H9 (cell line): ENCODE data around the gene ACYP2. TPM values are rescaled to one million over a fixed set of nuclear protein-coding genes. Genes with fewer than 3 reads are reported as not detected.
A peak's percentile ranks its signal among the peaks of the same experiment; 100 is the strongest.
"Not testable (repeated sequence)": the region's sequence is repeated elsewhere in the genome, so short reads cannot be mapped to it uniquely, and the experiment has no call there.

Experiments
- DNase-seq: peaks from one replicate; pipeline ENCODE4 v3.0.0-alpha.2; 2017
- H2AFZ ChIP-seq: one replicate; pipeline ENCODE4 v1.6.1; 2013; ENCODE audit warnings: mild to moderate bottlenecking, low read length, control low read depth, moderate library complexity
- H2AK5ac ChIP-seq: 2 replicates; pipeline ENCODE4 v1.6.1; 2013; ENCODE audit warnings: low read length, control low read depth, mixed read lengths; ENCODE audit not compliant: insufficient read length
- H2BK120ac ChIP-seq: one replicate; pipeline ENCODE4 v1.6.1; 2013; ENCODE audit warnings: low read depth, mild to moderate bottlenecking, low read length, control low read depth, inconsistent platforms; ENCODE audit not compliant: poor library complexity, severe bottlenecking
- H2BK12ac ChIP-seq: 2 replicates; pipeline ENCODE4 v1.6.1; 2013; ENCODE audit warnings: low read length, control low read depth, mixed read lengths, low read depth; ENCODE audit not compliant: insufficient read length
- H2BK15ac ChIP-seq: 2 replicates; pipeline ENCODE4 v1.6.1; 2013; ENCODE audit warnings: low read depth, low read length, control low read depth
- H2BK20ac ChIP-seq: one replicate; pipeline ENCODE4 v1.6.1; 2013; ENCODE audit warnings: low read depth, mild to moderate bottlenecking, low read length, control low read depth, inconsistent platforms; ENCODE audit not compliant: poor library complexity, severe bottlenecking
- H2BK5ac ChIP-seq: 2 replicates; pipeline ENCODE4 v1.6.1; 2013; ENCODE audit warnings: low read length, control low read depth, mixed read lengths; ENCODE audit not compliant: insufficient read length
- H3K14ac ChIP-seq: 2 replicates; pipeline ENCODE4 v1.6.1; 2013; ENCODE audit warnings: low read length, control low read depth; ENCODE audit not compliant: insufficient read depth
- H3K18ac ChIP-seq: 2 replicates; pipeline ENCODE4 v1.6.1; 2013; ENCODE audit warnings: low read depth, mild to moderate bottlenecking, mixed read lengths, low read length, control low read depth; ENCODE audit not compliant: insufficient read length
- H3K23ac ChIP-seq: 2 replicates; pipeline ENCODE4 v1.6.1; 2013; ENCODE audit warnings: low read length, control low read depth, mixed read lengths, low read depth; ENCODE audit not compliant: insufficient read length
- H3K23me2 ChIP-seq: 2 replicates; pipeline ENCODE4 v1.6.1; 2013; ENCODE audit warnings: low read depth, mild to moderate bottlenecking, mixed read lengths, low read length, control low read depth; ENCODE audit not compliant: insufficient read length, poor library complexity, severe bottlenecking
- H3K27ac ChIP-seq: 2 replicates; pipeline ENCODE4 v1.5.1; 2013; ENCODE audit warnings: low read length, control low read depth, mixed read lengths, low read depth; ENCODE audit not compliant: insufficient read length
- H3K27me3 ChIP-seq: 2 replicates; pipeline ENCODE4 v1.6.1; 2013; ENCODE audit warnings: low read length, control low read depth, inconsistent platforms; ENCODE audit not compliant: insufficient read depth
- H3K4ac ChIP-seq: 2 replicates; pipeline ENCODE4 v1.6.1; 2013; ENCODE audit warnings: low read depth, mild to moderate bottlenecking, control low read depth, inconsistent platforms, low read length, moderate library complexity
- H3K4me1 ChIP-seq: 2 replicates; pipeline ENCODE4 v1.6.1; 2013; ENCODE audit warnings: low read length, control low read depth, inconsistent platforms; ENCODE audit not compliant: insufficient read depth
- H3K4me2 ChIP-seq: 2 replicates; pipeline ENCODE4 v1.6.1; 2013; ENCODE audit warnings: low read length, control low read depth, mixed read lengths; ENCODE audit not compliant: insufficient read length, insufficient read depth
- H3K56ac ChIP-seq: 2 replicates; pipeline ENCODE4 v1.6.1; 2013; ENCODE audit warnings: low read depth, mild to moderate bottlenecking, mixed read lengths, low read length, control low read depth; ENCODE audit not compliant: insufficient read length
- H3K79me1 ChIP-seq: 2 replicates; pipeline ENCODE4 v1.6.1; 2013; ENCODE audit warnings: low read depth, mild to moderate bottlenecking, moderate library complexity, low read length, control low read depth, inconsistent platforms; ENCODE audit not compliant: insufficient read depth, poor library complexity, severe bottlenecking
- H3K79me2 ChIP-seq: 2 replicates; pipeline ENCODE4 v1.6.1; 2013; ENCODE audit warnings: low read length, control low read depth, inconsistent platforms; ENCODE audit not compliant: insufficient read depth
- H3K9ac ChIP-seq: 2 replicates; pipeline ENCODE4 v1.6.1; 2013; ENCODE audit warnings: low read length, control low read depth, mixed read lengths; ENCODE audit not compliant: insufficient read length; ENCODE audit errors: extremely low read depth
- H3K9me3 ChIP-seq: one replicate; pipeline ENCODE4 v1.6.1; 2013; ENCODE audit warnings: low read depth, low read length, inconsistent platforms; ENCODE audit not compliant: control insufficient read depth
- H3T11ph ChIP-seq: one replicate; pipeline ENCODE4 v1.6.1; 2013; ENCODE audit warnings: mild to moderate bottlenecking, low read length, control low read depth, inconsistent platforms
- H4K20me1 ChIP-seq: one replicate; pipeline ENCODE4 v1.6.1; 2013; ENCODE audit not compliant: control insufficient read depth, insufficient read length, insufficient read depth
- H4K5ac ChIP-seq: 2 replicates; pipeline ENCODE4 v1.6.1; 2013; ENCODE audit warnings: low read depth, mild to moderate bottlenecking, mixed read lengths, low read length, control low read depth; ENCODE audit not compliant: insufficient read length
- H4K8ac ChIP-seq: replicated peaks from 2 replicates; pipeline ENCODE4 v1.6.1; 2013; ENCODE audit warnings: low read length, control low read depth, mixed read lengths, low read depth; ENCODE audit not compliant: insufficient read length
- H4K91ac ChIP-seq: 2 replicates; pipeline ENCODE4 v1.6.1; 2013; ENCODE audit warnings: low read depth, mild to moderate bottlenecking, moderate library complexity, mixed read lengths, low read length, control low read depth; ENCODE audit not compliant: insufficient read length
- H3K27ac Mint-ChIP-seq, 3 experiments: 2 replicates in 2 of 3; 3 replicates in 1 of 3; pipeline ENCODE4 v1.8.0; 2020 to 2021; ENCODE audit warnings: mixed read lengths in 3 of 3, mild to moderate bottlenecking in 1 of 3, moderate library complexity in 1 of 3
- H3K27me3 Mint-ChIP-seq: 2 replicates; pipeline ENCODE4 v1.8.0; 2021; ENCODE audit warnings: low read depth, mild to moderate bottlenecking, moderate library complexity, mixed read lengths
- H3K36me3 Mint-ChIP-seq, 3 experiments: 2 replicates in 2 of 3; 3 replicates in 1 of 3; pipeline ENCODE4 v1.8.0; 2020 to 2021; ENCODE audit warnings: low read depth in 3 of 3, mixed read lengths in 3 of 3; ENCODE audit not compliant: insufficient read depth in 1 of 3
- H3K4me1 Mint-ChIP-seq, 2 experiments: 2 replicates each; pipeline ENCODE4 v1.8.0; 2020; ENCODE audit warnings: mixed read lengths in 2 of 2
- H3K4me3 Mint-ChIP-seq, 2 experiments: 2 replicates in 1 of 2; 3 replicates in 1 of 2; pipeline ENCODE4 v1.8.0; 2020 to 2021; ENCODE audit warnings: mild to moderate bottlenecking in 2 of 2, mixed read lengths in 2 of 2, moderate library complexity in 1 of 2
- H3K9me3 Mint-ChIP-seq, 2 experiments: 2 replicates in 1 of 2; 3 replicates in 1 of 2; pipeline ENCODE4 v1.8.0; 2020; ENCODE audit warnings: mild to moderate bottlenecking in 2 of 2, mixed read lengths in 2 of 2, moderate library complexity in 1 of 2
- CTCF ChIP-seq: fragments of 200-600 bp; sonication (generic); conservative IDR thresholded peaks from 3 replicates; pipeline ENCODE4 v1.8.0; 2021; ENCODE audit warnings: antibody characterized with exemption, mild to moderate bottlenecking
- WGBS: extraction: QIAGEN DNeasy Blood & Tissue Kit; methylation state at CpG from one replicate; pipeline ENCODE4 v1.1.7; 2013; ENCODE audit warnings: missing lambda C conversion rate, low lambda C conversion rate, mixed read lengths; ENCODE audit not compliant: insufficient read length; ENCODE audit errors: extremely low coverage; 5-methylcytosine and 5-hydroxymethylcytosine counted together
- total RNA-seq: library from RNA; stranded (reverse); gene quantifications from 2 replicates; pipeline ENCODE4 v1.2.1, GENCODE V29; 2021

ACYP2 gene
- total RNA-seq, 1 experiment from 2014 or later = 3.2 TPM

- Histone ChIP-seq H4K91ac (no peak overlapping the region), H3K4me1 (no peaks in the 10 kb centered on the region), H3K79me1 (no peaks in the 10 kb centered on the region), H3K9ac (no peak overlapping the region), H3K4ac (no peak overlapping the region), H2BK12ac (no peak overlapping the region), H3K27me3 (no peaks in the 10 kb centered on the region), H4K5ac (no peak overlapping the region), H3K27ac (no peak overlapping the region), H3K23ac (no peak overlapping the region), H4K20me1 (no peaks in the 10 kb centered on the region), H3T11ph (no peak overlapping the region), H3K18ac (no peak overlapping the region), H3K14ac (no peak overlapping the region), H2BK5ac (no peak overlapping the region), H3K9me3 (no peaks in the 10 kb centered on the region), H2BK15ac (no peak overlapping the region), H3K4me2 (no peak overlapping the region), H3K79me2 (no peaks in the 10 kb centered on the region), H2BK120ac (no peak overlapping the region), H2AK5ac (no peak overlapping the region), H2BK20ac (no peak overlapping the region), H3K23me2 (no peaks in the 10 kb centered on the region), H2AFZ (no peak overlapping the region), H4K8ac (no peak overlapping the region), H3K56ac (no peak overlapping the region)
- TF ChIP-seq CTCF = no peak
- H3K9me3 Mint-ChIP-seq = no peaks in the 10 kb centered on the region
- no CpG with 5 or more reads among the region's 3 CpGs for WGBS
- no peak for DNase-seq
- no peak overlapping the region for H3K4me3 Mint-ChIP-seq
- H3K27me3 Mint-ChIP-seq = peaks cover 2% of the 10 kb centered on the region; the same call in 1 of the 2 replicates
- H3K36me3 Mint-ChIP-seq = no peaks in the 10 kb centered on the region
- H3K27ac Mint-ChIP-seq = no peak overlapping the region
- peaks cover 3% of the 10 kb centered on the region in 2 experiments; a peak in 1 of 4 replicates for H3K4me1 Mint-ChIP-seq
Observed at GRCh38 chr2:54109848-54110247, 5.6 kb upstream of the ACYP2 start.

- peaks cover 13 to 19% of the 10 kb centered on the region in 2 experiments for H3K9me3 Mint-ChIP-seq
- not testable (repeated sequence) for H3K27ac ChIP-seq
Observed at GRCh38 chr2:54114479-54114878, 936 bp upstream of the ACYP2 start.

More at GRCh38 chr2:54114479-54114878, 936 bp upstream of the ACYP2 start:
- H2AFZ ChIP-seq, H3K9me3 ChIP-seq, H4K91ac ChIP-seq, H2BK20ac ChIP-seq, H4K8ac ChIP-seq, H4K5ac ChIP-seq, H3K4me1 ChIP-seq, H3K4me2 ChIP-seq, H2BK15ac ChIP-seq, H3K4ac ChIP-seq, H4K20me1 ChIP-seq, H3K18ac ChIP-seq, H3K79me1 ChIP-seq, H3K23me2 ChIP-seq, H3K14ac ChIP-seq, H2BK12ac ChIP-seq, H3T11ph ChIP-seq, DNase-seq, H2BK5ac ChIP-seq, H3K4me1 Mint-ChIP-seq, H2BK120ac ChIP-seq, H3K9ac ChIP-seq, H3K27me3 Mint-ChIP-seq, H3K27me3 ChIP-seq, H3K79me2 ChIP-seq, H3K23ac ChIP-seq, H2AK5ac ChIP-seq, H3K56ac ChIP-seq: not testable (repeated sequence)
- WGBS = no CpG with 5 or more reads among the region's 6 CpGs
- H3K27ac Mint-ChIP-seq = peak overlapping the region in 2 of 3 experiments; percentile 99 to 100; a peak in 3 of 7 replicates
- peak overlapping the region; percentile 87 to 93 for H3K4me3 Mint-ChIP-seq
- H3K36me3 Mint-ChIP-seq = peaks cover 17% of the 10 kb centered on the region in 3 experiments
